Right renal cortex interstitium (tissue), 3 donors: ENCODE data around the gene ICAM3. TPM values are rescaled to one million over a fixed set of nuclear protein-coding genes. Genes with fewer than 3 reads are reported as not detected.
"Not testable (repeated sequence)": the region's sequence is repeated elsewhere in the genome, so short reads cannot be mapped to it uniquely, and the experiment has no call there.

ENCODE experiments used
- DNase-seq, 3 donors: peaks; one replicate each; pipeline ENCODE4 v3.0.0-alpha.2; 2013; ENCODE audit warnings: low read depth in 3 of 3, low spot score in 2 of 3
- polyA plus RNA-seq, 3 donors: library from polyadenylated mRNA; unstranded; fragments of 120-200 nt; gene quantifications; one replicate each; pipeline ENCODE4 v1.2.1, GENCODE V29; 2013; ENCODE audit not compliant: insufficient read length in 3 of 3

Gene ICAM3
- 10 to 100 TPM in 1 of 3 donors, 1 to 10 TPM in 2; 7.4 to 10.7 (median 8.4) TPM for polyA plus RNA-seq

GRCh38 chr19:10339380-10339960 lies at the start of gene ICAM3:
TSS of gene ICAM3 (minus strand) at chr19:10339624. CDS start at chr19:10339614, 10 bp downstream.
- no peak for DNase-seq

- peak; percentile 70 to 82 (median 76) for DNase-seq
Observed at GRCh38 chr19:10388957-10389356, 49.5 kb upstream of the ICAM3 start.

- DNase-seq = no peak
Observed at GRCh38 chr19:10384580-10384979, 45.2 kb upstream of the ICAM3 start.

GRCh38 chr19:10383223-10383499 lies 43.7 kb upstream of the ICAM3 start:
- DNase-seq = not testable (repeated sequence)

GRCh38 chr19:10380313-10381102 lies 41.1 kb upstream of the ICAM3 start, which contains the start of gene TYK2:
TSS of gene TYK2 (minus strand) at chr19:10380572. CDS start at chr19:10378406, 2,166 bp downstream.
- peak; percentile 97 to 98 (median 98) for DNase-seq

- DNase-seq = no peak
Observed at GRCh38 chr19:10379880-10380312, 40.5 kb upstream of the ICAM3 start.

- no peak for DNase-seq
Observed at GRCh38 chr19:10378124-10378523, 38.7 kb upstream of the ICAM3 start.

GRCh38 chr19:10377140-10377640 lies 37.8 kb upstream of the ICAM3 start:
- DNase-seq = not testable (repeated sequence)

GRCh38 chr19:10374931-10375330 lies 35.5 kb upstream of the ICAM3 start:
- no peak for DNase-seq

- DNase-seq = no peak
Observed at GRCh38 chr19:10372690-10373089, 33.3 kb upstream of the ICAM3 start.

GRCh38 chr19:10368101-10368803 lies 28.8 kb upstream of the ICAM3 start:
- no peak for DNase-seq

GRCh38 chr19:10366950-10367512 lies 27.6 kb upstream of the ICAM3 start:
- not testable (repeated sequence) for DNase-seq

GRCh38 chr19:10365518-10365917 lies 26.1 kb upstream of the ICAM3 start:
- no peak for DNase-seq

GRCh38 chr19:10364644-10365043 lies 25.2 kb upstream of the ICAM3 start:
- no peak for DNase-seq

- no peak for DNase-seq
Observed at GRCh38 chr19:10363789-10364281, 24.4 kb upstream of the ICAM3 start.

- DNase-seq = no peak
Observed at GRCh38 chr19:10362259-10362658, 22.8 kb upstream of the ICAM3 start.

GRCh38 chr19:10361569-10362011 lies 22.2 kb upstream of the ICAM3 start:
- no peak for DNase-seq

- DNase-seq = no peak
Observed at GRCh38 chr19:10356431-10356830, 17.0 kb upstream of the ICAM3 start.

- DNase-seq = no peak
Observed at GRCh38 chr19:10353793-10354391, 14.5 kb upstream of the ICAM3 start.
